Memory B cell (primary cell): ENCODE measurements around the gene ELAVL1.
"Not testable (repeated sequence)": the region's sequence is repeated elsewhere in the genome, so short reads cannot be mapped to it uniquely, and the experiment has no call there.

Source experiments
- ATAC-seq: fragments of 150-1000 bp; cut with Tn5 transposase; 2 replicates; pipeline ENCODE4 v1.10.0; 2021; ENCODE audit warnings: low read depth, mild to moderate bottlenecking, moderate library complexity
- DNase-seq, 2 donors: peaks; one replicate each; pipeline ENCODE4 v3.0.0; 2022; ENCODE audit warnings: low spot score in 2 of 2
- H3K27ac Mint-ChIP-seq: one replicate; pipeline ENCODE4 v1.8.0; 2022; ENCODE audit warnings: mild to moderate bottlenecking, moderate library complexity, mixed read lengths
- H3K27me3 Mint-ChIP-seq: one replicate; pipeline ENCODE4 v1.8.0; 2022; ENCODE audit warnings: mixed read lengths
- H3K36me3 Mint-ChIP-seq: one replicate; pipeline ENCODE4 v1.8.0; 2022; ENCODE audit warnings: mild to moderate bottlenecking, mixed read lengths
- H3K4me1 Mint-ChIP-seq: one replicate; pipeline ENCODE4 v1.8.0; 2022; ENCODE audit warnings: mixed read lengths
- H3K4me3 Mint-ChIP-seq: one replicate; pipeline ENCODE4 v1.8.0; 2022; ENCODE audit warnings: mild to moderate bottlenecking, moderate library complexity, mixed read lengths
- H3K9me3 Mint-ChIP-seq: one replicate; pipeline ENCODE4 v1.8.0; 2022; ENCODE audit warnings: mixed read lengths

Gene ELAVL1

GRCh38 chr19:8033287-8034177, 28.1 kb upstream of the ELAVL1 start:
- DNase-seq, H3K4me3 Mint-ChIP-seq, H3K9me3 Mint-ChIP-seq, H3K36me3 Mint-ChIP-seq, H3K4me1 Mint-ChIP-seq, ATAC-seq, H3K27ac Mint-ChIP-seq: not testable (repeated sequence)
- H3K27me3 Mint-ChIP-seq: peaks cover 14% of the 10 kb centered on the region

GRCh38 chr19:8030960-8031359, 25.5 kb upstream of the ELAVL1 start:
- Mint-ChIP-seq H3K36me3 (peaks cover 1% of the 10 kb centered on the region), H3K4me1 (no peaks in the 10 kb centered on the region), H3K4me3 (no peak overlapping the region), H3K27ac (no peak overlapping the region), H3K9me3 (no peaks in the 10 kb centered on the region), H3K27me3 (peaks cover 3% of the 10 kb centered on the region)
- DNase-seq (no peak), ATAC-seq (no peak)

GRCh38 chr19:8028951-8029491, 23.6 kb upstream of the ELAVL1 start:
- no peaks in the 10 kb centered on the region for H3K4me1 Mint-ChIP-seq
- H3K9me3 Mint-ChIP-seq: no peaks in the 10 kb centered on the region
- no peak overlapping the region for H3K27ac Mint-ChIP-seq
- H3K4me3 Mint-ChIP-seq: no peak overlapping the region
- H3K36me3 Mint-ChIP-seq: peaks cover 1% of the 10 kb centered on the region
- peaks cover 3% of the 10 kb centered on the region for H3K27me3 Mint-ChIP-seq
- ATAC-seq: no peak
- DNase-seq: no peak

GRCh38 chr19:8025316-8025715, 19.9 kb upstream of the ELAVL1 start:
- ATAC-seq: no peak

GRCh38 chr19:8024256-8024655, 18.8 kb upstream of the ELAVL1 start:
- not testable (repeated sequence) for H3K4me1 Mint-ChIP-seq, ATAC-seq, DNase-seq, H3K27ac Mint-ChIP-seq, H3K27me3 Mint-ChIP-seq, H3K4me3 Mint-ChIP-seq, H3K9me3 Mint-ChIP-seq, H3K36me3 Mint-ChIP-seq

More at GRCh38 chr19:8025316-8025715, 19.9 kb upstream of the ELAVL1 start:
- no peak for DNase-seq
- no peaks in the 10 kb centered on the region for H3K4me1 Mint-ChIP-seq
- peaks cover 1% of the 10 kb centered on the region for H3K36me3 Mint-ChIP-seq
- no peak overlapping the region for H3K4me3 Mint-ChIP-seq
- no peak overlapping the region for H3K27ac Mint-ChIP-seq
- no peaks in the 10 kb centered on the region for H3K9me3 Mint-ChIP-seq
- H3K27me3 Mint-ChIP-seq: no peaks in the 10 kb centered on the region

GRCh38 chr19:8023371-8023770, 17.9 kb upstream of the ELAVL1 start:
- Mint-ChIP-seq H3K27ac (no peak overlapping the region), H3K36me3 (peaks cover 1% of the 10 kb centered on the region), H3K4me3 (no peak overlapping the region), H3K9me3 (no peaks in the 10 kb centered on the region), H3K27me3 (no peaks in the 10 kb centered on the region), H3K4me1 (no peaks in the 10 kb centered on the region)
- ATAC-seq: no peak
- DNase-seq: no peak

- no peaks in the 10 kb centered on the region for H3K27me3 Mint-ChIP-seq
- ATAC-seq (no peak), DNase-seq (no peak)
- no peak overlapping the region for H3K27ac Mint-ChIP-seq
- no peak overlapping the region for H3K4me3 Mint-ChIP-seq
- peaks cover 7% of the 10 kb centered on the region for H3K4me1 Mint-ChIP-seq
- no peaks in the 10 kb centered on the region for H3K9me3 Mint-ChIP-seq
- H3K36me3 Mint-ChIP-seq: peaks cover under 1% of the 10 kb centered on the region
These were observed 16.8 kb upstream of the ELAVL1 start for GRCh38 chr19:8022275-8022674.

- no peaks in the 10 kb centered on the region for H3K27me3 Mint-ChIP-seq
- H3K4me3 Mint-ChIP-seq: no peak overlapping the region
- no peak overlapping the region for H3K27ac Mint-ChIP-seq
These were observed 15.9 kb upstream of the ELAVL1 start for GRCh38 chr19:8021374-8021773.

GRCh38 chr19:8020681-8021080, 15.2 kb upstream of the ELAVL1 start:
- H3K27ac Mint-ChIP-seq: no peak overlapping the region
- H3K36me3 Mint-ChIP-seq: no peaks in the 10 kb centered on the region
- no peaks in the 10 kb centered on the region for H3K27me3 Mint-ChIP-seq
- no peaks in the 10 kb centered on the region for H3K9me3 Mint-ChIP-seq
- no peak for DNase-seq
- H3K4me3 Mint-ChIP-seq: no peak overlapping the region
- H3K4me1 Mint-ChIP-seq: peaks cover 8% of the 10 kb centered on the region
- no peak for ATAC-seq

More at GRCh38 chr19:8021374-8021773, 15.9 kb upstream of the ELAVL1 start:
- H3K9me3 Mint-ChIP-seq: no peaks in the 10 kb centered on the region
- no peak for ATAC-seq
- H3K4me1 Mint-ChIP-seq: peaks cover 8% of the 10 kb centered on the region
- DNase-seq: no peak
- H3K36me3 Mint-ChIP-seq: no peaks in the 10 kb centered on the region

- no peaks in the 10 kb centered on the region for H3K27me3 Mint-ChIP-seq
- H3K27ac Mint-ChIP-seq: no peak overlapping the region
- peak; percentile 39 to 41 for DNase-seq
- H3K4me3 Mint-ChIP-seq: no peak overlapping the region
- no peaks in the 10 kb centered on the region for H3K9me3 Mint-ChIP-seq
- ATAC-seq: peak; percentile 100
- H3K36me3 Mint-ChIP-seq: peaks cover 1% of the 10 kb centered on the region
- H3K4me1 Mint-ChIP-seq: peaks cover 8% of the 10 kb centered on the region
These were observed 12.4 kb upstream of the ELAVL1 start for GRCh38 chr19:8017808-8018207.

- Mint-ChIP-seq H3K36me3 (peaks cover 4% of the 10 kb centered on the region), H3K27me3 (no peaks in the 10 kb centered on the region)
- peak; percentile 14 for ATAC-seq
These were observed 523 bp downstream of the ELAVL1 start for GRCh38 chr19:8004723-8005513.

GRCh38 chr19:8004001-8004400, 1.4 kb downstream of the ELAVL1 start:
- H3K4me1 Mint-ChIP-seq: peaks cover 38% of the 10 kb centered on the region
- no peak for ATAC-seq
- H3K27ac Mint-ChIP-seq: peak overlapping the region; percentile 80
- DNase-seq: no peak
- H3K9me3 Mint-ChIP-seq: no peaks in the 10 kb centered on the region
- H3K4me3 Mint-ChIP-seq: peak overlapping the region; percentile 84
- H3K36me3 Mint-ChIP-seq: peaks cover 6% of the 10 kb centered on the region
- no peaks in the 10 kb centered on the region for H3K27me3 Mint-ChIP-seq

More at GRCh38 chr19:8004723-8005513, 523 bp downstream of the ELAVL1 start:
- Mint-ChIP-seq H3K4me1 (peaks cover 36% of the 10 kb centered on the region), H3K9me3 (no peaks in the 10 kb centered on the region), H3K4me3 (peak overlapping the region; percentile 84), H3K27ac (peak overlapping the region; percentile 80)
- no peak for DNase-seq

GRCh38 chr19:8001995-8002849, 3.2 kb downstream of the ELAVL1 start:
- H3K36me3 Mint-ChIP-seq: peaks cover 6% of the 10 kb centered on the region
- H3K27me3 Mint-ChIP-seq: no peaks in the 10 kb centered on the region
- peaks cover 49% of the 10 kb centered on the region for H3K4me1 Mint-ChIP-seq
- peak overlapping the region; percentile 63 for H3K27ac Mint-ChIP-seq
- no peaks in the 10 kb centered on the region for H3K9me3 Mint-ChIP-seq
- DNase-seq (peak; percentile 69 to 85), ATAC-seq (peak; percentile 47)
- H3K4me3 Mint-ChIP-seq: peak overlapping the region; percentile 77
